PC-9 (cell line): ENCODE results near the gene PTGFR.

ENCODE experiments used
- EZH2 ChIP-seq: fragments of 200-600 bp; sonication (generic); IDR thresholded peaks from 2 replicates; pipeline ENCODE4 v1.8.0; 2017; ENCODE audit warnings: antibody characterized with exemption, low read depth
- TF ChIP-seq, protein P1 (sequence below): fragments of 200-600 bp; sonication (generic); conservative IDR thresholded peaks from 2 replicates; pipeline ENCODE4 v1.6.1; 2017; ENCODE audit warnings: mixed run types, antibody characterized with exemption, mild to moderate bottlenecking, moderate library complexity

DNA sequence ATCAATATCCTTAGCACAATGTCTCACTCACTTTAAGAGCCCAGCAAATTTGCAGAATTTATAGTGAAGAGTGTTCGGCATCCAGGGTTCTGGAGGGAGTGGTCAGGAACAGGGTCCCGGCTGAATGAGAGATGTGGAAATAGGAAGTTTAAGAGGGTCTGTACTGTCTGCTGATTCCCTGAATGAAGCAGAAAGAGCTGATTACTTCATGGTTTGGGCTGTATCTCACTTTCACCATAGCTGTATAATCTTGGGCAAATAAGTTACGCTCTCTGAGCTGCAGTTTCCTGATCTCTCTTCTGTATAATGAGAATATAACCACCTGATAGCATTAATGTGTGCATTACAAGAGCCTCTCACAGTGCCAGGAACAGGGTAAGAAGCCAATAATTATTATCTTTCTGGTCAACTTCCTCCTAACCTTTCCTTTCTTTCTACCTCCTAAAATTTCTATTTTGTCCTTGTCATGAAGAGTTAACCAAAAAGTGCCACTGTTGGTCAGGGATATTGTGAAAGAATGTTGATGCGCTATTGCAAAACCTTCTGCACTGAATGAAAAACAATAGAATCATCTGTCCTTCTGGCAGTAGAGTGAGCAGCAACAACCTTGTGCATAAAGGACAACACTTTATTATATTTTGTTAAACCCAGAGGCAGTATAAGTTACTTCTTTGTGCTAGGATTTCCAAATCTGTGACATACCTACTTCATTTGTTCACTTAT lies 14.7 kb upstream of the PTGFR start:
- no peak for TF ChIP-seq EZH2
- TF ChIP-seq, protein P1, sequence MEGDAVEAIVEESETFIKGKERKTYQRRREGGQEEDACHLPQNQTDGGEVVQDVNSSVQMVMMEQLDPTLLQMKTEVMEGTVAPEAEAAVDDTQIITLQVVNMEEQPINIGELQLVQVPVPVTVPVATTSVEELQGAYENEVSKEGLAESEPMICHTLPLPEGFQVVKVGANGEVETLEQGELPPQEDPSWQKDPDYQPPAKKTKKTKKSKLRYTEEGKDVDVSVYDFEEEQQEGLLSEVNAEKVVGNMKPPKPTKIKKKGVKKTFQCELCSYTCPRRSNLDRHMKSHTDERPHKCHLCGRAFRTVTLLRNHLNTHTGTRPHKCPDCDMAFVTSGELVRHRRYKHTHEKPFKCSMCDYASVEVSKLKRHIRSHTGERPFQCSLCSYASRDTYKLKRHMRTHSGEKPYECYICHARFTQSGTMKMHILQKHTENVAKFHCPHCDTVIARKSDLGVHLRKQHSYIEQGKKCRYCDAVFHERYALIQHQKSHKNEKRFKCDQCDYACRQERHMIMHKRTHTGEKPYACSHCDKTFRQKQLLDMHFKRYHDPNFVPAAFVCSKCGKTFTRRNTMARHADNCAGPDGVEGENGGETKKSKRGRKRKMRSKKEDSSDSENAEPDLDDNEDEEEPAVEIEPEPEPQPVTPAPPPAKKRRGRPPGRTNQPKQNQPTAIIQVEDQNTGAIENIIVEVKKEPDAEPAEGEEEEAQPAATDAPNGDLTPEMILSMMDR, result no peak
